HL-60 (cell line): ENCODE measurements around the gene PRPF40B.

ENCODE experiments used
- POLR2AphosphoS5 ChIP-seq: IDR thresholded peaks from 2 replicates; pipeline ENCODE4 v1.6.1; 2012; ENCODE audit warnings: low read depth
- SPI1 ChIP-seq: IDR thresholded peaks from 2 replicates; pipeline ENCODE4 v1.6.1; 2012; ENCODE audit warnings: low read depth, mild to moderate bottlenecking, borderline replicate concordance
- TF ChIP-seq, protein P1 (sequence below): IDR thresholded peaks from one replicate; pipeline ENCODE4 v1.5.1; 2011; ENCODE audit warnings: low read length, control low read depth, inconsistent platforms; ENCODE audit not compliant: insufficient read depth
- TF ChIP-seq, protein P2 (sequence below): IDR thresholded peaks from 2 replicates; pipeline ENCODE4 v1.6.1; 2012; ENCODE audit warnings: low read depth; ENCODE audit not compliant: insufficient replicate concordance

DNA sequence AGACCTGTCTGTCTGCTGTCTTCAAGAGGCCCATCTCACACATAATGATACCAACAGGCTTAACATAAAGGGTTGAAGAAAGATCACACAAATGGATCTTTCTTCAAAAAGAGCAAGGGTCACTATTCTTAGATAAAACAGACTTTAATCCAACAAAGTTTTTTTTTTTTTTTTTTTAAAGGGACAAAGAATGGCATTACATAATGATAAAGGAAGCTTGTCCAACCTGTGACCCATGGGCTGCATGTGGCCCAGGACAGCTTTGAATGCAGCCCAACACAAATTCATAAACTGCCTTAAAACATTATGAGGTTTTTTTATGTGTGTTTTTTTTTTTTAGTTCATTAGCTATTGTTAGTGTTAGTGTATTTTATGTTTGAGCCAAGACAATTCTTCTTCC lies 11.2 kb upstream of the PRPF40B start:
- TF ChIP-seq, protein P1, sequence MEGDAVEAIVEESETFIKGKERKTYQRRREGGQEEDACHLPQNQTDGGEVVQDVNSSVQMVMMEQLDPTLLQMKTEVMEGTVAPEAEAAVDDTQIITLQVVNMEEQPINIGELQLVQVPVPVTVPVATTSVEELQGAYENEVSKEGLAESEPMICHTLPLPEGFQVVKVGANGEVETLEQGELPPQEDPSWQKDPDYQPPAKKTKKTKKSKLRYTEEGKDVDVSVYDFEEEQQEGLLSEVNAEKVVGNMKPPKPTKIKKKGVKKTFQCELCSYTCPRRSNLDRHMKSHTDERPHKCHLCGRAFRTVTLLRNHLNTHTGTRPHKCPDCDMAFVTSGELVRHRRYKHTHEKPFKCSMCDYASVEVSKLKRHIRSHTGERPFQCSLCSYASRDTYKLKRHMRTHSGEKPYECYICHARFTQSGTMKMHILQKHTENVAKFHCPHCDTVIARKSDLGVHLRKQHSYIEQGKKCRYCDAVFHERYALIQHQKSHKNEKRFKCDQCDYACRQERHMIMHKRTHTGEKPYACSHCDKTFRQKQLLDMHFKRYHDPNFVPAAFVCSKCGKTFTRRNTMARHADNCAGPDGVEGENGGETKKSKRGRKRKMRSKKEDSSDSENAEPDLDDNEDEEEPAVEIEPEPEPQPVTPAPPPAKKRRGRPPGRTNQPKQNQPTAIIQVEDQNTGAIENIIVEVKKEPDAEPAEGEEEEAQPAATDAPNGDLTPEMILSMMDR, result no peak
- TF ChIP-seq POLR2AphosphoS5 (no peak), SPI1 (no peak)
- TF ChIP-seq, protein P2, sequence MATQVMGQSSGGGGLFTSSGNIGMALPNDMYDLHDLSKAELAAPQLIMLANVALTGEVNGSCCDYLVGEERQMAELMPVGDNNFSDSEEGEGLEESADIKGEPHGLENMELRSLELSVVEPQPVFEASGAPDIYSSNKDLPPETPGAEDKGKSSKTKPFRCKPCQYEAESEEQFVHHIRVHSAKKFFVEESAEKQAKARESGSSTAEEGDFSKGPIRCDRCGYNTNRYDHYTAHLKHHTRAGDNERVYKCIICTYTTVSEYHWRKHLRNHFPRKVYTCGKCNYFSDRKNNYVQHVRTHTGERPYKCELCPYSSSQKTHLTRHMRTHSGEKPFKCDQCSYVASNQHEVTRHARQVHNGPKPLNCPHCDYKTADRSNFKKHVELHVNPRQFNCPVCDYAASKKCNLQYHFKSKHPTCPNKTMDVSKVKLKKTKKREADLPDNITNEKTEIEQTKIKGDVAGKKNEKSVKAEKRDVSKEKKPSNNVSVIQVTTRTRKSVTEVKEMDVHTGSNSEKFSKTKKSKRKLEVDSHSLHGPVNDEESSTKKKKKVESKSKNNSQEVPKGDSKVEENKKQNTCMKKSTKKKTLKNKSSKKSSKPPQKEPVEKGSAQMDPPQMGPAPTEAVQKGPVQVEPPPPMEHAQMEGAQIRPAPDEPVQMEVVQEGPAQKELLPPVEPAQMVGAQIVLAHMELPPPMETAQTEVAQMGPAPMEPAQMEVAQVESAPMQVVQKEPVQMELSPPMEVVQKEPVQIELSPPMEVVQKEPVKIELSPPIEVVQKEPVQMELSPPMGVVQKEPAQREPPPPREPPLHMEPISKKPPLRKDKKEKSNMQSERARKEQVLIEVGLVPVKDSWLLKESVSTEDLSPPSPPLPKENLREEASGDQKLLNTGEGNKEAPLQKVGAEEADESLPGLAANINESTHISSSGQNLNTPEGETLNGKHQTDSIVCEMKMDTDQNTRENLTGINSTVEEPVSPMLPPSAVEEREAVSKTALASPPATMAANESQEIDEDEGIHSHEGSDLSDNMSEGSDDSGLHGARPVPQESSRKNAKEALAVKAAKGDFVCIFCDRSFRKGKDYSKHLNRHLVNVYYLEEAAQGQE, result no peak
